AG04449 (cell line): ENCODE data around the gene TADA2A.

Experiments
- CTCF ChIA-PET: fragments of 350-600 bp; formaldehyde crosslinking; extraction: SDS; loops from one replicate; lab custom pipeline; 2021; ENCODE audit warnings: antibody characterized with exemption; lab: Yijun Ruan, JAX
- POLR2A ChIA-PET: fragments of 400-600, 350-600 bp; formaldehyde crosslinking; extraction: SDS; loops from one replicate; lab custom pipeline; 2020; ENCODE audit warnings: antibody characterized with exemption, inconsistent platforms; lab: Yijun Ruan, JAX
- DNase-seq: peaks from one replicate; pipeline ENCODE4 v3.0.0-alpha.2; 2010; ENCODE audit warnings: low read depth, low spot score
- H3K4me3 ChIP-seq: 2 replicates; pipeline ENCODE4 v1.5.1; 2011; ENCODE audit warnings: low read depth, mild to moderate bottlenecking, control low read depth, low read length
- TF ChIP-seq, protein P1 (sequence below): IDR thresholded peaks from one replicate; pipeline ENCODE4 v1.5.1; 2011; ENCODE audit warnings: mild to moderate bottlenecking, moderate library complexity, low read length, control low read depth, inconsistent platforms; ENCODE audit not compliant: insufficient read depth; ENCODE audit errors: missing control alignments

TADA2A gene

DNA sequence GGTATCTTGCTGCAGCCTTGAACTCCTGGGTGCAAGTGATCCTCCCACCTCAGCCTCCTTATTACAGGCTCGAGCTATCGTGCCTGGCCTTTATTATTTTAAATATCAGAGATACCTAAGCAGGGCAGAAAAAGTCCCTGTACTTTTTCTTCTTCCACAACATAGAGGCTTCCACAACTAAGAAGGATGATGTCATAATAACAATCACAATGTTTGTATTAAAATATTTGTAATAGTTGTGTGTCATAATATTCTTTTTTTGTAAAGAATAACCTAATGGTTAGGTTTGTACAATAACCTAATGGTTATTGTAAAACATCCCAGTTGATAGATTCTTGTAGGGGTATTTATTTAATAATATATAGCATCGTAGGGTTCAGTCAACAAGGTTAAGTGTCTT is 56.4 kb downstream of the TADA2A start:
- TF ChIP-seq, protein P1, sequence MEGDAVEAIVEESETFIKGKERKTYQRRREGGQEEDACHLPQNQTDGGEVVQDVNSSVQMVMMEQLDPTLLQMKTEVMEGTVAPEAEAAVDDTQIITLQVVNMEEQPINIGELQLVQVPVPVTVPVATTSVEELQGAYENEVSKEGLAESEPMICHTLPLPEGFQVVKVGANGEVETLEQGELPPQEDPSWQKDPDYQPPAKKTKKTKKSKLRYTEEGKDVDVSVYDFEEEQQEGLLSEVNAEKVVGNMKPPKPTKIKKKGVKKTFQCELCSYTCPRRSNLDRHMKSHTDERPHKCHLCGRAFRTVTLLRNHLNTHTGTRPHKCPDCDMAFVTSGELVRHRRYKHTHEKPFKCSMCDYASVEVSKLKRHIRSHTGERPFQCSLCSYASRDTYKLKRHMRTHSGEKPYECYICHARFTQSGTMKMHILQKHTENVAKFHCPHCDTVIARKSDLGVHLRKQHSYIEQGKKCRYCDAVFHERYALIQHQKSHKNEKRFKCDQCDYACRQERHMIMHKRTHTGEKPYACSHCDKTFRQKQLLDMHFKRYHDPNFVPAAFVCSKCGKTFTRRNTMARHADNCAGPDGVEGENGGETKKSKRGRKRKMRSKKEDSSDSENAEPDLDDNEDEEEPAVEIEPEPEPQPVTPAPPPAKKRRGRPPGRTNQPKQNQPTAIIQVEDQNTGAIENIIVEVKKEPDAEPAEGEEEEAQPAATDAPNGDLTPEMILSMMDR = no peak
- ChIA-PET POLR2A (no interaction called here), CTCF (interaction anchor here (2.3 kb wide), 1 partner anchor 89 kb away, joined by 6 read pairs; no protein-coding TSS in a partner anchor)
- no peak for DNase-seq
- no peak overlapping the region for H3K4me3 ChIP-seq

DNA sequence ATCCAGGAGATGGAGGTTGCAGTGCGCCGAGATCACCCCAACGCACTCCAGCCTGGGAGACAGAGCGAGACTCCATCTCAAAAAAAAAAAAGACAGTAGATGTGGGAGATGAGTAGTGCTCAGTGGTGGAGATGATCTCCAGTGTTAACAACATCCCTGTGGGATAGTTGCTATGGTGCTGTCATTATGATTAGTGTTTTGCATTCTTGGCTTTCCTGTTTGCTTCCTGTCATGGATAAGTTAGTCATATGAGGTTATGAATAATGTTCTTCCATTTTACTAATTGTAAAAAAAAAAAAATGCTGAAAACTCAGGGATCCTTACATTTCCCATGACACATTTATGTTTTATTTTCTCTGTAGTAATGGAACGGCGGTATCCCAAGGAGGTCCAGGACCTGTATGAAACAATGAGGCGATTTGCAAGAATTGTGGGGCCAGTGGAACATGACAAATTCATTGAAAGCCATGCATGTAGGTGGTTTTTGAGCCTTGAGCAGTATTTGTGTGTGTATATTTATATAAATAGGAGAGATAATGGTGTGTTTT is 58.5 kb downstream of the TADA2A start:
- CTCF ChIA-PET = no interaction called here
- POLR2A ChIA-PET = no interaction called here

DNA sequence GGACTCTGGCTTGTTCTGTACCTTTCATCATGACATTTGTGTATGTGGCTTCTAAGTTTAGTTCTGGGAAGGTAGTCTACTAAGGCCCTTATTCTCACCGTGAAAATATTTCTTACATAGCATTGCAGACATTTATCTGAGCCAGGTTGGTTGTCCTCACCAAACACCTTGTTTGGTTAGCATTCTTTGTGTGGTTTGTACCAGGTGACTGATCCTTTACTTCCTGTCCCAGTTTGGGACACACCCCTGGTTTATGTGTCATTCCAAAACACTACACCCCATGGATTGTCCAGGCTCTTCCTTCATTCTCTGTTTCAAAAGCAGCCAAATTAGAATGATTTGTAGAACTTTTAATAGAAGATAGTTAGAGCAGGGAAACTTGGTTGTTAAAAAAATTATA is 59.8 kb downstream of the TADA2A start:
- no peak for DNase-seq
- TF ChIP-seq, protein P1 = no peak
- POLR2A ChIA-PET = no interaction called here
- H3K4me3 ChIP-seq = no peak overlapping the region
- CTCF ChIA-PET = interaction anchor here (1.9 kb wide), 1 partner anchor 93 kb away, joined by 4 read pairs; no protein-coding TSS in a partner anchor

More for the DNA sequence above, 58.5 kb downstream of the TADA2A start:
- no peak for DNase-seq
- no peak overlapping the region for H3K4me3 ChIP-seq
- TF ChIP-seq, protein P1 = no peak

DNA sequence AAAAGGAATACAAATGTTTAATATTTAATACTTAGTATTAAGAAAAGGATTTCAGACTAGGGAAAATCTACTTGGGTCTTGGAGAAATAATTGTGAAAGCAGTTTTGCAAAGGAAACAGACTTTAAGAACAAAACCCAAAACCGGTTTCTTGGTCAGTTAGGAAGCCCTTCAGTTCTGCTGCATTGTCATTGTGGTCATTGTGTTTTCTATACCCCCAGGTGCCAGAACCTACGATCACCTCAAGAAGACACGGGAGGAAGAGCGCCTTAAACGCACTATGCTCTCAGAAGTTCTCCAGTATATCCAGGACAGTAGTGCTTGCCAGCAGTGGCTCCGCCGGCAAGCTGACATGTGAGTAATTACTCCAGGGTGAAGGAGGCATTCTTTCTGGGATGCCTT is 63.5 kb downstream of the TADA2A start:
- ChIA-PET CTCF (interaction anchor here (1.0 kb wide), 1 partner anchor 96 kb away, joined by 7 read pairs; no protein-coding TSS in a partner anchor), POLR2A (no interaction called here)
- TF ChIP-seq, protein P1 = no peak
- no peak for DNase-seq
- no peak overlapping the region for H3K4me3 ChIP-seq

DNA sequence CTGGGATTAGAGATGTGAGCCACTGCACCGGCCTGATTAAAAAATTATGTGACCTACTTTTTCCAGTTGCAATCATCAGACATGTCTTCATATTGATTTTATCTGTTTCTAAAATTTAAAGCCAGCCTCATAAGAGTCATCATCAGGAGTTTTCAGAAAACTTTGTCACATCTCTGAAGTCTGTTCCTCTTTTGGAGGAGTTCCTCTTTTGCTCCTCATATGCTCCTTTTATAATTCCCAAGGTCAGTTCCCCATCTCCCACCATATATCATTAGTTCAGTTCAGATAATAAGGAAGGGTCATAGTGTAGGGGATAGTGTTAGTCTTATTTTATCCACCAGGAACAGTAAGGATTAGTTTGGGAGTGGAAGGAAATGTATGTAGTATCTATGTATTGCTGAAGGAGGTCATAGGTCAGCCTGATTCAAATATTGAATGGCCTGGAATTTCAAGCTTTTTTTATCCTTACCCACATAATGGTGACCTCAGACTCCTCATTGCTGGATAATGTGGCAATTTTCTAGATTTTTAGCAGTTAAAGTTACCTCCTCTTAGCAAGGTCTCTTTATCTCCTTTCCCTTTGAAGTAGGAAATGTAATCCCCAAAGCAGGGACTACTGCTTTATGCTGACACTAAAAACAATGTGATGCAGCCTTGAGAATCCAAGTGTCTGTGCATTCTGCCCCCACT is 69.2 kb downstream of the TADA2A start:
- no peak for DNase-seq
- ChIA-PET POLR2A (no interaction called here), CTCF (interaction anchor here (1.5 to 1.6 kb wide), 2 partner anchors 11 to 17 kb away, joined by 3 to 5 read pairs; no protein-coding TSS in a partner anchor)

More for the DNA sequence above, 69.2 kb downstream of the TADA2A start:
- H3K4me3 ChIP-seq = no peak overlapping the region
- TF ChIP-seq, protein P1 = no peak
